NOMO-1 treated with DMSO at 0.1 percent for 48 hours (cell line): ENCODE measurements around the gene ANKRD28.
A peak's percentile ranks its signal among the peaks of the same experiment; 100 is the strongest.
"Not testable (repeated sequence)": the region's sequence is repeated elsewhere in the genome, so short reads cannot be mapped to it uniquely, and the experiment has no call there.

ENCODE experiments used
- DNase-seq: peaks from one replicate; lab custom pipeline; 2025; ENCODE audit not compliant: unreplicated experiment; lab: John Stamatoyannopoulos, UW

The ANKRD28 gene

DNA sequence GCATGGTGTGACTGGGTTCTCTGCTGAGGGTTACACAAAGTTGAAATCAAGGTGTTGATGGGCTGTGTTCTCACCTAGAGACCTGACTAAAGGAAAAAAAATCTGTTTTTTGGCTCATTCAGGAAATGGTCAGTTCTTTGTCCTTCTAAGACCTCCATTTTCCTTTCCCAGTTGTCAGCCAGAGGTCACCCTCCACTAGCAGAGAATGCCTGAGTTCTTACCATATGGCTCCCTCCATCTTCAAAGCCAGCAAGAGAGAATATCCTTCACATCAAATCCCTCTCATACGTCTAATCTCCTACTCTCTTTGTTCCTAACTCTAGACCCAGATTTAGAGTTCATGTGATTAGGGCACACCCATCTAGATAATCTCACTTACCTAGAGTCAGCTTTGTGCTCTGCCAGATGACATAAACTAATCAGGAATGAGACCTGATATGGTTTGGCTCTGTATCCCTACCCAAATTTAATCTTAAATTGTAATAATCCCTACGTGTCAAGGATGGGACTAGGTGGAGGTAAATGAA, 19.4 kb downstream of the ANKRD28 start:
- no peak for DNase-seq

DNA sequence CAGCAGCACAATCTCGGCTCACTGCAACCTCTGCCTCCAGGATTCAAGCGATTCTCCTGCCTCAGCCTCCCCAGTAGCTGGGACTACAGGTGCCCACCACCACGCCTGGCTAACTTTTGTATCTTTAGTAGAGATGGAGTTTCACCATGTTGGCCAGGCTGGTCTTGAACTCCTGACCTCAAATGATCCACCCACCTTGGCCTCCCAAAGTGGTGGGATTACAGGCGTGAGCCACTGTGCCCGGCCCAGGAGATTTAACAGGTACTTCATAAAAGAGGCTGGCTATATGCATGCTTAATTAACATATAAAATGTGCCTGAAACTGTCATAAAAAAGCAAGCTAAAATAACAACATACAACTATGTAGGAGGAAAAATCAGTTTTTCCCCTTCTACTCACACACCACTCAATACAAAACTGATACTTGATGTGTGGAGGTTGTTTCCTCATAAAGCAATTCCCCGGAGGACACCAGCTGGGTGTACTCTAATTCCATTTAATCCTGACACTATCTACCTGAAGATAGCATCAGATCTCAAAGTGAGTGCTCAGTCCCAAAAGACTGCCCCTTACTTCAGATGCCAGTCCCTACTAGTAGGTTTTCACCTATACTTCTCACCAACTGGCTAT, 22.7 kb downstream of the ANKRD28 start:
- not testable (repeated sequence) for DNase-seq

DNA sequence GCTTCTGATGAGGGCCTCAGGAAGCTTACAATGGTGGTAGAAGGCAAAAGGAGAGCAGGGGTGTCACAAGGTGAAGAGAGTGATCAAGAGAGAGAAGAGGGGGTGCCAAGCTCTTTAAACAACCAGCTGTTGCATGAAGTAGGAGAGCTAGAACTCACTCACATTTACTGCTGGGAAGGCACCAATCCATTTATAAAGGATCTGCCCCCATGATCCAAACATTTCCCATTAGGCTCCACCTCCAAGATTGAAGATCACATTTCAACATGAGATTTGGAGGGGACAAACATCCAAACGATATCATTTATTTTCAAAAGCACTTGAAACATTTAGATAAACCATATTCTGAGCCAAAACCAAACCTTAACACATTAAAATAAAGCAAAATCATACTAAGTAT, 26.3 kb downstream of the ANKRD28 start:
- no peak for DNase-seq

DNA sequence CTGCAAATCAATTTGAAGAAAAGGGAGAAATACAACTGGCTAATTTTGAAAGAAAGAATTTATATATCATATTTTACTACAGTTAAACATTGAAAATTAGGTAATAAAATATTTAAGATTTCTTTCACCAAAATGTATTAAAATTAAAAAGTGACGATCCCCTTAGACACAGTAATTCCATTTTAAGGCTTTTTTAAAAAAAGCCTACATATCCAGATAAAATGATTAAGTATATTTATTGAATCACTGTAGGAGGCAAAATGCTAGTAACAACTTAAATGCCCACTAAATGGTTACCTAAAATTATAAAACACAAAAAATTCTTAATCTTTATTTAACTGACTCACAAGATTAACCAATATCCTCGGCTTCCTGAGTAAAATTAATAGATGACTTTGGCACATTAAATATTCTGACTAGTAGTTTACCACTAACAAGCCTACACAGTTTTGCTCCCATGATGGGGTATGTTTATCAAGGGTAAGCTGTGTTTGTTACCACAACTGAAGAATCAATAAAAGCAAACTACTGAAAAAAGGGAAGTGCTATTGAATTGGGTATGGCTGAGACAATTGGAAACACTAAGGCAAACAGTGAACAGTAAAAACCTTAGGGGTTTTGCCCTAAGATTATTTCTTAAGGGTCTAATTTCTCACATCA, 28.4 kb downstream of the ANKRD28 start:
- DNase-seq, result peak; percentile 59

DNA sequence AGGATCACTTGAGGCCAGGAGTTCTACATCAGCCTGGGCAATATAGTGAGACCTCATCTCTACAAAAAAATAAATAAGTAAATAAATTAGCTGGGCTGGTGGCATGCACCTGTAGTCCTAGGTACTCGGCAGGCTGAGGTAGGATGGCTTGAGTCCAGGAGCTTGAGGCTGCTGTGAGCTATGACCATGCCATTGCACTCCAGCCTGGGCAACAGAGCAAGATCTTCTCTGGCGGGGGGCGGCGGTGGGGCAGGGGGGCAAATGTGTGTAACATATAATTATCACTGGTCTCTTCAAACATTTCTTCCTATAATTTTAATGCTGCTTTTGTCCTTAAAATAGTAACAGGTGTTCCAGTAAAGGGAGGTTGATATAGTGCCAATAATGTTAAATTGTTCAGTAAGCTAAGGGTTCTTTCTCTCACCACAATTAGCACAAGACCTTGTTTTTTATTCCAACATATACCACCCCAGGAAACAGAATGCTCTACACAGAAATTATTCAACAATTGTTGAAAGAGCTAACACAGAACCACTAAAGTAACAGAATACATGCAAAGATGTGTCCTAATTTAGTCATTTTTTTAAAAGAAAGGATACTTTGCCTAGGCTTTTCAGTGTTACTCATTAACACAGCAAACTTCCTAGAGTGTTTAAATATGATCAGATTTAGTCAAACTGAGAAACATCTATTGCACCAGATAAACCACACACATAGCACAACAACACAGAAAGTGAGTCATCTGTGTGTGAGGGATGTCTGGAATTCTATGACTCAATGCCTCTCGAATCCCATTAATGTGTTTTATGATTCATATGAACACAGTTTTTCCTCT, 29.1 kb downstream of the ANKRD28 start:
- DNase-seq, result peak; percentile 51

DNA sequence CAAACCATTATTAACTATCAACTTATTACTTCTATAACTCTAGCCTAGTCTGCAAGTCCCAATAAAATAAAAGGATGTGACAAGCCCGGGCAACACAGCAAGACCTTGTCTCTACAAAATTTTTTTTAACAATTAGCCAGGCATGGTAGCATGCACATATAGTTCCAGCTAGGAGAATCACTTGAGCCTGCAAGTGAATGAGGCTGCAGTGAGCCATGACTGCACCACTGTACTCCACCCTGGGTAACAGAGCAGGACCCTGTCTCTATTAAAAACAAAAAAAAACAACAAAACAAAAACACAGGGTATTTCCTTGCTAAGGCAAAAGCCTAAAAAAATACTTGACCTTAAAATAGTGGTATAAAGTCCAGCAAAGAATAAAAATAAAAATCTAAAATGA, 31.4 kb downstream of the ANKRD28 start:
- no peak for DNase-seq

DNA sequence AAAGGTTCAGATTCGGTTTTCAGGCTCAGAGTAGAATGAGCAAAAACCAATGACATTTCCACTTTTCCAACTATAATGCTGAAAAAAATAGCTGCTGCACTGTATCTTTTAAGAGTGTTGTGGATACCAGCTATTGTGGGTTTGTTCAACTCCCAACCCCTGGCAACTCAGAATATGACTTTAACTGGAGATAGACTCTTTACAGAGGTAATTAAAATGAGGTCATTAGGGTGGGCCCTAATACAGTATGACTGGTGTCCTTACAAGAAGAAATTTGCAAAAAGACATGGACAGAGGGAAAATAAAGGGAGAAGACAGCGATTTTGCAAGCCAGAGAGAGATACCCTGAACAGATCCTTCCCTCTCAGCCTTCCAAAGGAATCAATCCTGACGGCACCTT, 39.5 kb downstream of the ANKRD28 start:
- no peak for DNase-seq

DNA sequence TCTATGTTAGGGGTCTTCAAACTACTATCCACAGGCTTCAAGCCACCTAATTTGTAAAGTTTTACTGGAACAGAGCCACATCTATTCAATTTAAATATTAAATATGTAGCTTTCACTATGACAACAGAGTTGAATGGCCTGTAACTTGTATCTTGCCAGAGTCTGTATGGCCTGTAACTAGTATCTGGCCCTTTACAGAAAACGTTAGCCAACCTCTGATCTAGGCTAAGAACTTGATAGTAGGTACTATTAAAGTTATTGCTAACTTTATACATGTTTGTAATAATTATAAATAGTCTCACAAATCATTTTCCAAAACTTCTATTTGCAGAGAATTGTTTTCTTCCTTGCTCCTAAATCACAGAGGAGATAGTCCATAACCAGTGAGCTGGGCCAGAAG, 40.0 kb downstream of the ANKRD28 start:
- DNase-seq, result no peak

DNA sequence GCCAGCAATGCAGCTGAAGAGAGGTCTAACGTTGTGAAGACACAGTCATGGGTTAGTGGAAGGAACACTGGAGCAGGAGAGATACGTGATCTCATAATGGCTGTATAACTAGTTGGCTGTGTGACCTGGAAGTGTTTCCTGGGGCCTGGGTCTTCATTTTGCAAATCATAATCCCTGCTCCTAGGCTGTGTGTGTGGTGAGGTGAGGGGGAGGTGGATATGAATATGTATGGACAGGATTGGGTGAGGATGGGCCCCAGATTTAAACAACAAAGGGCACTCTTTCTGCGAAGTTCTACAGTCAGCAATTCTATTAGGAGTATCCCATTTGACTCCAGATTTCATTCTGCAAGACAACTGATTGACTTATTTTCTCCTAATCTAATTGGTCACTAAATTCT, 41.3 kb downstream of the ANKRD28 start:
- DNase-seq, result no peak

DNA sequence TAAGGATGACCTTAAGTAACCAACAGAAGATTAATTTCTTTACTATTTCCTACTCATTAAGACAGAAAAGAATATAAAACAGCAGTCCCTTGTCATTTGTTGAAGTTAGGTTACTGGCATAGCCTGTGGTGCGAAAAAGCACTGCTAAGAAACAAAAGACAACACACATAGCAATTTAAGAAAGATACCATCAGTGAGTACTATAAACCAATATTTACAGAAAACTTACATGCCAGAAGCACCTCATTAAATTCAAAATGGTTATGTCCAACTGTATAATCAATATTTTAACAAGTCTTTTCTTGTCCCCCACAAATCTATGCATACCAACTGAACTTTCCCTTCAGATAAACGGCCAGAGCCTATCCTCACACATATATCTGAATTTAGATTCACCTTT, 42.0 kb downstream of the ANKRD28 start:
- no peak for DNase-seq

DNA sequence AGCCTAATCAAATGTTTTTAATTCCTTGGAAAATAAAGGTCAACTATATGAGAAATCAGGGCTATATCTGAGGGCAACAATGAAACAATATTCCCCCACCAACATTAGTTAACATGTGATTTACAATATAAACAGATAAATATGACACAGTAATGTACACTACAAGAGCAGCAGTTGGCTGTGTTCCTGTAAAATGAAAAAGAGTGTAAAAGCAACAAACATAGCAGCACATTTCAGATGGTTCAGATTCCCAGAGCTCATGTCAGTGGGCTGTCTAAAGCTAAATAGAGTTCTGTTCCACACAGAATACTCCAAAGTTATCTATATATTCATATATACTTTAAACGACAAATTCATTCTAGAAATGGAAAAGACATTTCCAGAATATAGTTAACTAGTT, 42.6 kb downstream of the ANKRD28 start:
- no peak for DNase-seq

DNA sequence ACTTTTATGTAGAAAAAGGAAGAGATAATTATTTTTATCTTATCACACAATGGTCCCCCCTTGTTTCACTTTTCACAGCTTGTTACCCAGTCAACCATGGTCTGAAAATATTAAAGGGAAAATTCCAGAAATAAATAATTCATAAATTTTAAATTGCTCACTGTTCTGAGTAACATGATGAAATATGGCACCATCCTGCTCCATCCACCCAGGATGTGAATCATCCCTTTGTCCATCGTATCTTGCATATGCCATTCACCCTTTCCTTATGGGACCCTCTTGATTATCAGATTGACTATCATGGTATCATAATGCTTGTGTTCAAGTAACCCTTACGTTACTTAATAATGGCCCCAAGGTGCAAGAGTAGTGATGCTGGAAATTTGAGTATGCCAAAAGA, 43.7 kb downstream of the ANKRD28 start:
- no peak for DNase-seq

DNA sequence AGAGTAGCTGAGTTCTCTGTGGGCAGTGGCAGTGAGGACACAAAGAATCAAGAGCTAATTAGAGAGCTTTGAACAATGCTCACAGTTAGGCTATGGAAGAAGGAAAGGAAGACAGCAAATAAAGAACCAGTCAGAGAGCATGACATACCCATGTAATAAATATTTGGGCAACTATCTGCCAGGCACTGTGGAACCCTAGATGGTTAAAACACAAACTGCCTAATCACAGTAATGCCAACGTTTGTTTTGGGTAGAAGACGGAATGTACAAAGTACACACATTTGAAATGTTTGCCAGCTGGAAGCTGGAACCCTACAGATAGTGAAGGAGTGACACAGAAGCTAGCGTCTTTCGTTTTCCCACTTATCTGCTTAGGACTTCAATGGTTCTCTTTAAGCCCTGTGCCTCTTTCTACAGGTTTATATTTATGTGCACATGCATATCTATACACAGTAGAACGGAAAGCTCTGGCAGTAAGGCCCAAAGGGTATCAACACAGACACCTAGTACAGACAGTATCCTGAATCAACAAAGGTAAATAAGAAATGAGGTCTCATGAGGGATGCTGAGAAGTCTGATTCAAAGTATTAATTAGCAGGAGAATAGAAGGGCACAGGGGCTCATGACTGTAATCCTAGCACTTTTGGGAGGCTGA, 44.6 kb downstream of the ANKRD28 start:
- DNase-seq, result no peak

DNA sequence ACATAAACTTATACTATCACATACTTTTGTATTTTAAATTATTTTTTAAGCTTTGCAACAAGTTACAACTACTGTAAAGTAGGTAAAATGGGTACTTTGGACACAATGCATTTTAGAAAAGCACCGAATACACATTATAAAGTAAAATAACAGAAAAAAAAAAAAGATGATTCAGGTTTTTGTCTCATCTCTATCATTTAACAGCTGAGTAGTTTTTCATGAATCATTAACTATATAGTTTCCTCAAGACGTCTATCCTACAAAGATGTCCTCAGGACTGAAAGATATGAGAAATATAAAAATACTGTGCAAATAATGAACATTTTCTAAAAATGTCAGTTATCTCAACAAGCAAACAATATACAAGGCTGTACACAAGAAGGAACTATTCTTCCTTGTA, 46.9 kb downstream of the ANKRD28 start:
- DNase-seq, result no peak

DNA sequence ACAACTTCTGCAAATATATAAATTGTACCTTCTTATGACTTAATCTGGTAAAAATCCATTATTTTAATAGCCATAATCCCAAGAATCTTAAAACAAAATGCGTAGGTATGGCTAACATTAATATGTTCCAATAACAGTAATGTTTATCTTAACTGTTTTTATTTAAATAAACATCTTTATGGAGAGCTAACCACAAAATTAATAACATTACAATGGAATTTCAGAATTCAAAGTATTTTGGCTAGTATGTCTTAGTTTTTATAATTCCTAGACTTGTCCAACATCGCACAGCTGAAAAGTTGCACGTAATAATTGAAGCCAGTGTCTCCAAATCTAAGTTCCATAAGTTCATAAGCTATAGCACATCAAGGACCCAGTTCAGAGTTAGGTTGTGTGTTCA, 47.6 kb downstream of the ANKRD28 start:
- no peak for DNase-seq

DNA sequence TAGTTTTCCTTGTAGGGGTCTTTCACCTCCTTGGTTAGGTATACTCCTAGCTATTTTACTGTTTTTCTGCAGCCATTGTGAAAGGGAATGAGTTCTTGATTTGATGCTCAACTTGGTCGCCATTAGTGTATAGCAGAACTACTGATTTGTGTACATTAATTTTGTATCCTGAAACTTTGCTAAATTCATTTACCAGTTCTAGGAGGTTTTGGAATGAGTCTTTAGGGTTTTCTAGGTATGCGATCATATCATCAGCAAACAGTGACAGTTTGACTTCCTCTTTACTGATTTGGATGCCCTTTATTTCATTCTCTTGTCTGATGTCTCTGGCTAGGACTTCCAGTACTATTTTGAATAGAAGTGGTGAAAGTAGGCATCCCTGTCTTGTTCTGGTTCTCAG, 51.9 kb downstream of the ANKRD28 start:
- not testable (repeated sequence) for DNase-seq

DNA sequence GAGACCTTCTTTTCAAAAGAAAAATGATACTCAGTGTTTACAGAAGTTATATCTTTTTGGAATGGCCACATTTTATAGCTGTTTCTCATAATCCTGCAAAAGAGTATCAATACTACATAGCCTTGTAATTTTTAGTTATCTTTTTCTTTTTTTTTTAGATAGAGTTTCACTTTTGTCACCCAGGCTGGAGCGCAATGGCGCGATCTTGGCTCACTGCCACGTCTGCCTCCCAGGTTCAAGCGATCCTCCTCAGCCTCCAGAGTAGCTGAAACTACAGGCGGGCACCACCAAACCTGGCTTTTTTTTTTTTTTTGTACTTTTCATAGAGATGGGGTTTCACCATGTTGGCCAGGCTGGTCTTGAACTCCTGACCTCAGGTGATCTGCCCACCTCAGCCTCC, 53.6 kb downstream of the ANKRD28 start:
- DNase-seq, result no peak

DNA sequence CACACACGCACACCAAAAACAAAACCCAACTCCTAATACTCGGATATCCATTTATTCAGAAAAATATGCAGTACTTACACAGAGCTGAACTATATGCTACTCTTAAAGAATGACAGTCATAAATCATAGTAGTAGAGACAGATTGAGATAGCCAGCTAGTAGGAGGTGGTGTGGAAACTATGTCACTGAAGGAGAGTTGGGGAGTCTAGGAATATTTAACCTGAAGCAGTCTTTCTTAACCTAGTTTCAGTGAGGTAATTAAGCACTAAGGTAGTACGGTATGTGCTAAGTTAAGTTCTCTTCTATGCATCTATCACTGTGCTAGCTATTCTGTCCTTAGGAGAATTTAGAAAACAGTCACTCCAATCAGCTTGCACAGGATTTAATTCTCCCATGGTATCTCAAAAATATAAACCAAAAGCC, 54.2 kb downstream of the ANKRD28 start:
- no peak for DNase-seq

DNA sequence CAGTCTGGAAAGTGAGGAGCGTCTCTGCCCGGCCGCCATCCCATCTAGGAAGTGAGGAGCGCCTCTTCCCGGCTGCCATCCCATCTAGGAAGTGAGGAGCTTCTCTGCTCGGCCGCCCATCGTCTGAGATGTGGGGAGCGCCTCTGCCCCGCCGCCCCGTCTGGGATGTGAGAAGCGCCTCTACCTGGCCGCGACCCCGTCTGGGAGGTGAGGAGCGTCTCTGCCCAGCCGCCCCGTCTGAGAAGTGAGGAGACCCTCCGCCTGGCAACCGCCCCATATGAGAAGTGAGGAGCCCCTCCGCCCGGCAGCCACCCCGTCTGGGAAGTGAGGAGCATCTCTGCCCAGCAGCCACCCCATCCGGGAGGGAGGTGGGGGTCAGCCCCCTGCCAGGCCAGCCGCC, 55.5 kb downstream of the ANKRD28 start:
- DNase-seq, result not testable (repeated sequence)

DNA sequence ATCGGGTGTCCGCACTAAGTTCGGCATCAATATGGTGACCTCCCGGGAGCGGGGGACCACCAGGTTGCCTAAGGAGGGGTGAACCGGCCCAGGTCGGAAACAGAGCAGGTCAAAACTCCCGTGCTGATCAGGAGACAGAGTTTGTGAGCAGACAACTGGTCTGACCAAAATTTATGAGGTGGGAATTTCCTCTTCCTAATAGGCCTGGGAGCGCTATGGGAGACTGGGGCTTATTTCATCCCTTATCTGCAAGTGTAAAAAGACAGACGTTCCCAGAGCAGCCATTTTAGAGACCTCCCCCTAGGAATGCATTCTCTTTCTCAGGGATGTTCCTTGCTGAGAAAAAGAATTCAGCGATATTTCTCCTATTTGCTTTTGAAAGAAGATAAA, 59.2 kb downstream of the ANKRD28 start:
- not testable (repeated sequence) for DNase-seq

DNA sequence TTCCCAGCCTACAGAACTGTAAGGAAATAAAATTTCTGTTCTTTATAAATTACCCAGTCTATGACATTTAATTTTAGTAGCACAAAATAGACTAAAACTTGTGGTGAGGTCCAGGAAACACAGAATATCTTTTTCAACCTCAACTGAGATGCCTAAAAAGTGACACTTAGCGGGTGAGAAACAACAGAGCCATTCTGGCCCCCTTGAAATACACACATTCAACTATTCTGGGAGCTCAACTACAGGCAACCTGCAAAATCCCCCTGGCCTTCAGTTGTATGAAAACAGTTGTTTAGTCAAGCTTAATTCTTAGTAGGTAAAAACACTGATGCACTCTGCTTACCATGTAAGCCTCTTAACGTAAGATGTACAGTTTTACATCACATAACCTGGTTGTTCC, 66.8 kb downstream of the ANKRD28 start:
- DNase-seq, result no peak
